Stimulated activated CD4-positive, alpha-beta T cell treated with anti-CD3 and anti-CD28 coated beads, Interleukin-12 subunit alpha, Interleukin-12 subunit beta, amount 100 ng/mL, for 48 hours (primary cell): ENCODE measurements around the gene DPYSL4.

Source experiments
- DNase-seq, 3 donors: peaks; one replicate each; pipeline ENCODE4 v3.0.0-alpha.2; 2020; ENCODE audit warnings: low read depth in 2 of 3, low spot score in 1 of 3

DPYSL4 gene

DNA sequence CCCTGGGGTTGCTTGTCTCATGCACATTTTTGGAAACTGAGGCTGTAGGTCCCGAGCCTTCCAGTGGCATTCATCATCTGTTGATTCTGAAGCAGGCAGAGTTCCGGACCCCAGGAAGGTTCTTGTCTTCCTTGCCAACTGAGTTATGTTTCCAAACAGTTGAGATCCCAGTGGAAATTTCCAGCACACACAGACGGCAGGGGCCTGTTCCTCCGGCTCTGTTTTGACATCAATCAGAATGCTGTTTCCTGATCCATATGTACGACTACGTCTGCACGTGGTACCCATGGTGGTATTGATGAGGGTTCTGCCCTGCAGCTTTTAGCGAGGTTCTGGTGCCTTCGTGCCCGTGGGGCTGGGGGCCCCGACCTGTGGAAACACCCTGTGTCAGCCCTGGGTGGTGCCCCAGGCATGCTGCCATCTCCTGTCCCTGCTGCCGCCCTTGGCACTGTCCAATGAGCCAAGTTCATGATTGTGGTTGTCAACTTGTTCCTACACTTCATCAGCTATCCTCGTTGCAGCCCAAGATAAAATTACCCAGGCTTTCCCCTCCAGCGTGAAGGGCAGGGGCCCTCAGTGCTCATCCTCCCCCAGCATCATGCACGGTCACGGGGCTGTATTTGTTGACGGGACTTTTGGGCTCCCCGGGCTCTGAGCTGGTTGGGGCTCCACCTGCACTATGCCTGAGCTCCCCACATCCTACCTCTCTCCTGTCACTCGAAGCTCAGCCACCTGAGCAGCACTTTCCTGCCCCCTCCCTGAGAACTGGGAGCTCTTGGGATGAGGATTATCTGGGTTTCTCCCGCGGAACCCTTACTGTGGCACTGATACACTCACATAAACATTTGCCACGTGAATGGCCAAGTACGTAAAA lies 7.8 kb upstream of the DPYSL4 start:
- no peak for DNase-seq

DNA sequence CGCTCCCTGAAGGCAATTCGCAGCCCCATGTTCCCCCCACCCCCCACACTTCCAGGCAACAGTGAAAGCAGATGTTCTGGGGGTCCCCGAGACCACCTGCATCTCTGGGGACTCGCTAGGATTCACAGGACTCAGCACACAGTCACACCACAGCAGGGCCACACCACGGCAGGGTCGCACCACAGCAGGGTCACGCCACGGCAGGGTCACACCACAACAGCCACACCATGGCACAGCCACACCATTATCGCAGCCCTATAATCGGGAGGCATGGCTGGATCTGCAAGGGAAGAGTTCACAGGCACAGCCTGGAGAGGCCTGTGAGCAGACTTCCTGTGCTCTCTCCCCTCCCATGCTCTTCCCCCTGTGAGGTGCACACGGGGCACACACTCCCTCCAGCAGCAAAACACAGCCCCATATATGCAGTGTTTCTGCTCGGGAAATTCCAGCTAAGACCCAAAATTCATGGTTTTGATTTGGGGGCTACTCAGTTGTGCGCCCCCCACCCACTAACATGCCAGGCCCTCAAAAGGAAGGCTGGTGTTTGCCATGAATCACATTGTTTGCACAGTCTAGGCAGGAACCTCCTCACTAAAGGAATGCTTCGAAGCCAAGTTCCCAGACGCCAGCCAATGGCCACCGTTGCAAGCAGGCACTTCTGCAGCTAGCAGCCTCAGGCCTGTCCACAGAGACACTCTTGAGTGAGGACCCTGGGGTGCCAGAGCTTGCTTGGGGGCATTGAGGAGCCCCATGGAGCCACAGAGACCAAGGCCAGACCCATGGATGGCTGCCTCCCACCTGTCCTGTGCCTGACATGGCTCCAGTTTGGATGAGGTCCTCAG lies 7.0 kb upstream of the DPYSL4 start:
- DNase-seq, result no peak

DNA sequence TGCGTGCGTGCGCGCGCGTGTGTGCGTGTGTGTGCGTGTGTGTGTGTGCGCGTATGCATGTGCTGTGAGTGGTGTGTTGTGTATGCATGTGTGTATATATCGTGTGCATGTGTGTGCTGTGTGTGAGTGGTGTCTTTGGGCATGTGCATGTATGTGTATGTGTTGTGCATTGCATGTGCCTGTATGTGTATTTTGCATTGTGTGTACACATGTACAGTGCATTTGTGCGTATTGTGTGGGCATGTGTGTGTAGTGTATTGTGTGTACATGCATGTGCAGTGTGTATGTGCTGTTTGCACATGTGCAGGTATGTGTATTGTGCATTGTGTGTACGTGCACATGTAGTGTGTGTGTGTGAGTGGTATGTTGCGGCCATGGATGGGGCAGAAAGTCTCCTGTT lies 6.0 kb upstream of the DPYSL4 start:
- no peak for DNase-seq

DNA sequence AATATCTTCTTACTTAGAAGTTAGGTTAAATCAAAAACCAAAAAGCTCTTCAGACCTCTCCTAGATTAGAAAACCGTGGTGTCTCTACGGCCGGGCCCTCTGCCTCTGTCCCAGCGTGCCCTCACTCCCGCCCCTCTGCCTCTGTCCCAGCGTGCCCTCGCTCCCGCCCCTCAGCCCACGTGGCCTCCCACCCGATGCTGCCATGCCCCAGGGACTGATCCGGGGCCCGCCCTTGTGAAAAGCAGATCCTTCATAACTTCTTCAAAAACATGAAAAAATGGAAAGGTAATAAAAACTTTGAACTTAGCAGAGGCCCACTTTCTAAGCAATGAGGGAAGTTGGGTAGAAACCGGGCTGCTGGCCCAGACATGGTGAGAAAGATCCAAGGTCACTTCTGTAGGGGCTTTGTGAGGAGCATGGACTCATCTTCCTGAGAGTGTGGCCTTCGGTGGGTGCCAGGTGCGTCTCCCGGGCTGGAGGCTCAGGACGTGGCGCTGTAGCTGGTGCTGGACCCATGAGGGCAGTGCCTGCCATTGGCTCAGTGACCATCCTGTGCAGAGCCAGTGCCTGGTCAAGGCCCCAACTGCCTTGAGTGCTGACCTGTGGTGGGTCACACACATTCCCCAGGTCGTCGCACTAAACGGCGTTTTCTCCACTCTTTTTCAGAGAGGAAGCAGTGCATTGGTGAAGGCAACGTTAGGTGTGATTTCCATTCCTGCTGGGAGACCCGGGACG lies 4.9 kb upstream of the DPYSL4 start:
- no peak for DNase-seq

DNA sequence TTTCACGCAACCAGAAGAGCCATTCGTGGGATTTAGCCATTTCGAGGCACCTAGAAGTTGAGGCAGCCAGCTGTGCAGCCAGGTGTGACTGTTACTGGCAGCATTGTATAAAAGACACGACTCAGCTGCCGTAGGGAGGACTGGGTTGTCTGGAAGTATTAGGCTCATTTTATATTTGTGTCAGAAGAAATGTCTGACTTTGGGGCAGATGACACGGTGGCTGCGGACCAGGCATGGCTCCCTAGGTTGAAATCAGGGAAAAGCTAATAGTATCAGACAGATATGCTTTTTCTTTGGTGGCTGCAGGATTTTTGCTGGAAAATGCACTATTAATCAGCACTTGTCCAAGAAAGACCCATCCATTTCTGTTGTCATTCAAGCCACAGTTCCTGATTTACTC lies 4.2 kb upstream of the DPYSL4 start:
- no peak for DNase-seq

DNA sequence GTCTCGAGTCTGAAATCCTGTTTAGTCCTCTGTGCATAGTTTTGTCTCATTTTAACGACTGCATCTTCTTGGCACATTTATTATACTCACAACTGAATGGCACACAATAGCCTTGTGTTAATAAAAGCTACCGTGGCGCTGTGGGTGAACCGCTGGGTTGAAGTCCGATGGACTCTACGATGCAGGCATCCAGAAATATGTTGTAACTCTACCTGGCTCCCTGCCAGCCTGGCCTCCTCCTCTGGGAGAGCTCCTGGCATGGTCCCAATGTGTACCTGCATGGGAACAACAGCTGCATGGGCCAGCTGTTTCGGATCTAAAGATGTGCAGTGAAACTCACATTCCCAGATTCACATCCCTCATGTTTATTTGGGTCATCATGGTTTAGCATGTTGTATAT lies 3.7 kb upstream of the DPYSL4 start:
- no peak for DNase-seq

DNA sequence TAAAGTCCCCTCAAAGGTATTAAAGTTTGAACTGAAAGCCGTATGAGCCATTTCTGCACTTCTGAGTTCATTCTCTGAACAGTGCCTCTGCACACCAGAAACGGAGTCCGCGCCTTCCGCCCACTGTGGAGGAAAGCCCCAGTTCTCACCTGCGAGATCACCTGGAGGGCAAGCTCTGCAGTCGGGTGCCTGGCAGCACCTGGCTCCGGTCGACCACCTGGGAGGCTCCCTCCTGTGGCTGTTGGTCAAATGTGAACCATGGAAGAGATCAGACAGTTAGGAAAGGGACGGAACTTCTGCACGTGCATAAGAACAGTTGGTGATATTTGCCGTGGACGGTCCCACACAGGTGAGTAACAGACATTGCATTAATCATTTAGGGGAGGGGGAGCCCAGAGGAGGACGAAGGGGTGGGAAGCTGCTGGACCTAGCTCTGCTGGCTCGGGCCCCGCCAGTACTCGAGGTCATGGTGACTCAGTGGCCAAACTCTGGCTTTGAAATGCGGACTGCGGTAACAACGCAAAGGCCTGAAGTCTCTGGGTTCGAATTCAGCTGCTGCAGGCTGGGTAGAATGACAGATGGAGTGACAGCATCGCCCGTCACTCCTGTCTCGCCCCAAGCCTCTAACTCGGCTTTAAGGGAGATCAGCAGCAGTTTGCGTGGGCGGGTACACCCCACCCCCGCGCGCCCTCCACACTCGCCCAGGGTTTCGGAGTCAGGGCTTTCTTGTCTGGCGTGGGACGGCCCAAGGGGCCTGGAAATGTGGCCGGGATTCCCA lies 1.7 kb upstream of the DPYSL4 start:
- DNase-seq, result no peak

DNA sequence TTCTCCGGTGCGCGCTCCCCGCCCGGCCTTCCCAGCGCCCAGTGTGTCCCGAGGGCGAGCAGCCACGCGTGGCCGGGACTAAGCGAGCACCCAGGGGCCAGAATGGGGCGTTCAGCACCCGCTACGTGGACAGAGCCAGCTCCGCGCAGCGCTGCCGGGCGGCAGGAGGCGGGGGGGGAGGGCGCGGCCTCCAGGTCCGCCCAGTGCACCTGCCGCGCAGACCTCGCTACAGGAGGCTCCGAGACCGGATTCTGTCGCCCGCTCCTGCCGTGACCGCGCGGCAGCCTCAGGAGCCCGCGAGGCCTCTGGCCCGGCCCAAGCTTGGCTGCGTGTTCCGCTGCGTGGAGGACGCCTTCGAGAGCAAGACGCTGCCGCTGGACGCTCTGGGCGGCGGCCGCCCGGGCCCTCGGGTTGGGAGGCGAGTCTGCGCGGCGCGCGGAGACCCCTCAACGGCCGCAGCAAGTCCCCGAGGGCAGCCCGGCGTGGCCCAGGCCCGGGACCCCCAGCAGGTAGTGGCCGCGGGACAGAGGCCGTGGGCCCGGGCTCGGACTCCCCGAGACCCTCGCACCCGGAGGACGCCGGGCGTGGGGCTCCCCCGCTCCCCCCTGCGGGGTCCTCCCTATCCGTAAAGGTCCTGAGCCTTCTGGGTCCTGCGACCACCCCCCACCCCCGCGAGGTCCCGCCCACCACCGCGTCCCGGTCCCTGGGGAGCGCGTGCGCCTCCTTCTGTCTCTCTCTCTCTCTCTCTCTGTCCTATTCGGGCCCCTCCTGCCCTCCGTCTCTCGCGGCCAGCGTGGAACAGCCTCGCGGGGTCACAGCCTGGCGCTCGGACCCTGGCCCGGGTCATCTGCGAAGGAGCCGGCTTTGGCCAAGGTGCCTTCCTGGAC lies 904 bp upstream of the DPYSL4 start:
- peak in 1 of 3 donors; percentile 20 for DNase-seq

DNA sequence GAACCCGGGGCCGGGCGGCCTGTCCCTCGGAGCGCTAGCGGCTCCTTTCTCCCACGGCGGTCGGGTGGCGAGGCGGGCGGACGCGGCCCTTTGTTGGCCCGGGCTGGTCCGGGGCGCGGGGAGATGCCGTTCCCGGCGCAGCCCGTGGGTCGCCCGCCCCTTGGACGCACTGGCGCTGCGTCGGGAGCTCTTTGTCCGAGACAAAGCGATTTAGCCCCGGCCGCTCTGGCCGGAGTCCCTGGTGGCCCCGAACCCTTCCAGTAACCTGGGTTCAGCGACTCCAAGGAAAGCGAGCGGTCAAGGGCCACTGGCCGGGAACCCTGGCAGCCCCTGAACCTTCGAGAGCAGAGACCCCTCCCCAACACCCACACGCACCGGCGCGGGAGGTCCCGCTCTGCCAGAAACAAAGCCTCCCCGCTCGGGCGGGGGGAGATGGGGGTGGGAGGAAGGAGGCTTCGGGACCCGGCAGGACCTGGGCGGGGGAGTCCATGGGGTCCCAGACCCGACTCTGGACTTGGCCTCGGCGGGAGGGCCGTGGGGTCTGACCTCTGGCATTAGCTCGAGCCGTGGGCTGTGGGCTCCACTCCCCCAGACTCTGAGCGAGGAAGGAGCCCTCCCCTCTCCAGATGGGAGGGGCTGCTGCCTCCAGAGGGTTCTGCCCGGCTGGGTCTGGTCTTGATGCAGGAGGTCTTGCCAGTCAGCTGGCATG lies 836 bp downstream of the DPYSL4 start:
- no peak for DNase-seq

DNA sequence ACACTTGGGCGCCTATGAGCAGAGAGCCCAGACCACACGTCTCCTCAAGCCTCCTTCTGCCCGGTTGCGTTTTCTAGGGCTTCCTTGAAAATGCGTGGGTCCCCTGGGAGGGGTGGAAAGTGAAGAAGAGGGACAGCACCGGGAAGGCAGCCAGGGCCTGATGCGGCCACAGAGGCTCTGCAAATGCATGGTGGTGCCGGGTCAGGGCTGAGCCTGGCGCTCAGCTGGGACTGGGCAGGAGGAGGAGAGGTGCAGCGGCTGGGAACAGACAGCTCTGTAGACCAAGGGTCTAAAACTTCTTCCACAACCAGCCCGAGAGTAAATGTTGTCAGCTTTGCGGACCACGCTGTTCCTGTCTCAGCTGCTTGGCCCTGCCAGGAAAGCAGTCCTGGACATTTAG lies 1.6 kb downstream of the DPYSL4 start:
- DNase-seq, result no peak

DNA sequence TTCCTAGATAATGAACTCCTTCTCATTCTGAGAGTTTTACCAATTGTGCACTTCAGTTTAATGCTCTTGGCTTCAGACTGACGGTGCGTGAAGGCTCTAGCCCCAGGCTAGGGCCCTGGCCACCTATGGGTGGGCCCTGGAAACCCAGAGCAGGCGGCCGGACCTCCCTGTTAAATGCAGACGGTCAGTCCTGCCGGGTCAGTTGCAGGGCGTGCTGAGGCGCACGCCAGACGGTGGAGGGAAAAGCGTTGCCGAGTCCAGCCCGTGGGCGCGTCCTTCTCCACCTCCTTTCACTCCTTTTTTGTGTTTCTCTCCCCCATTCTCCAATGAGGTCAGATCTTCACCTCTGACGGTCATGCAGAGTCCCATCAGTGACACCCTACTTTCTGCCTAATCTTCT lies 2.3 kb downstream of the DPYSL4 start:
- no peak for DNase-seq

DNA sequence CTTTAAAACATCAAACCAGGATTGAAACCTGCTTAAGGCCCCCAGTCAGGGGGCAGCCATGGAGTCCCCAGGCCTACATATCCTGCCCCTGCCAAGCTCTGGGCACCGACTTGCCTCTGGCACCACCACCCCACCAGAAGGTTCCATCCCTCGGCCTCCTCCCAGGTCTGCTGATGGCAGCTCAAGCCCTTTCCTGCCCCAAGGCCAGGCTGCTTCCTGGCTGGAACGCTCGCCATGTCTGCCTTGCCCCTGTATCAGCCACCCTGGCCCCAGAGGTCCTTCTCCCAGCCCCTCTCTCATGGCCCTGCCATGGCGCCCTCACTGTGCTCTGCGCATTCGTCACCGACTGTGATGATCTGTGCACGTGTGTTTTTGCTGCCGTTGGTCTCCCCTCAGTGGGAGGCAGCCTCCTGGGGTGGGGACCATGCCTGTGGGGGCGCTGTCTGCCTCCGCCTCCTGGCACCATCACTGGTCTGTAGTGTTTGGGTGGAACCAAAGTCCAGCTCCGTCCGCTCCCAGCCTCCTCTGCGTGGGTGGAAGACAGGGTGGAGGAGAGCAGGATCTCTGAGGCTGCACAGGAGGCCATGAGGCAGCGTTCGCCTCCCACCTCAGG lies 3.2 kb downstream of the DPYSL4 start:
- DNase-seq, result no peak

DNA sequence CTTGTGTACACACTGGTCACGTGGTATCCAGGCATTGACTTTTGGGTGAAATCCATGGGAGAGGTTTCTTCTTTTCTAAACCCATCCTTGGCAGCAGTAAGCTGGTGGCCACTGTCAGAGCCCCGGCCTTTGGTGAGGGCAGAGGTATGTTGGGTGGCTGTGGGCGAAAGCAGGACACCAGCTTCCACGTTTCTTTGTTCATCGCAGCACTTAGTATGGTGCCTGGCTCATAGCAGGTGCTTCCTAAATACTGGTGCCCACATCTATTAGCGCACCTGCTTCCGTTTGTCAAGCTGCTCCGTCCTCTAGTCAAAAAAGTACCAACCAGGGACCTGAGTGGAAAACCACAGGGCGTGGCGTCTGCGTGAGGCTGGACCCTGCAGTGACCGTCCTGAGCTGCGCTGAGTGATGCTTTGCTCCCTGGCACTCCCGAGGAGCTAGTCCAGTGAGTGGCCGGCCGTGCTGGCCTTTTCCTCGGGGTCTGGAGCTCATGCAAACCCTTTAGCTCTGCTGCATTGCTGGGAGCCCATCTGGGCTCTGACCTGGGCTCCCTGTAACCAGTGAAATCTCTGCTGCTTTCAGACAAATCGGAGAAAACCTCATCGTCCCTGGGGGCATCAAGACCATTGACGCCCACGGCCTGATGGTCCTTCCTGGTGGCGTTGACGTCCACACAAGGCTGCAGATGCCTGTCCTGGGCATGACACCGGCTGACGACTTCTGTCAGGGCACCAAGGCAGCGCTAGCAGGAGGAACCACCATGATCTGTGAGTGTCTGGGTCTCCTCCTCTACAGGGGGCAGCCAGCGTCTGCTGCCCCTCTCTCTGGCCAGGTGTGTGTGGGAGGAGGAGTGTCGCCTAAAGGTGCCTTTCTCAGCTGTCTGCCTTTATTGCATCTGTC lies 5.6 kb downstream of the DPYSL4 start:
- no peak for DNase-seq

DNA sequence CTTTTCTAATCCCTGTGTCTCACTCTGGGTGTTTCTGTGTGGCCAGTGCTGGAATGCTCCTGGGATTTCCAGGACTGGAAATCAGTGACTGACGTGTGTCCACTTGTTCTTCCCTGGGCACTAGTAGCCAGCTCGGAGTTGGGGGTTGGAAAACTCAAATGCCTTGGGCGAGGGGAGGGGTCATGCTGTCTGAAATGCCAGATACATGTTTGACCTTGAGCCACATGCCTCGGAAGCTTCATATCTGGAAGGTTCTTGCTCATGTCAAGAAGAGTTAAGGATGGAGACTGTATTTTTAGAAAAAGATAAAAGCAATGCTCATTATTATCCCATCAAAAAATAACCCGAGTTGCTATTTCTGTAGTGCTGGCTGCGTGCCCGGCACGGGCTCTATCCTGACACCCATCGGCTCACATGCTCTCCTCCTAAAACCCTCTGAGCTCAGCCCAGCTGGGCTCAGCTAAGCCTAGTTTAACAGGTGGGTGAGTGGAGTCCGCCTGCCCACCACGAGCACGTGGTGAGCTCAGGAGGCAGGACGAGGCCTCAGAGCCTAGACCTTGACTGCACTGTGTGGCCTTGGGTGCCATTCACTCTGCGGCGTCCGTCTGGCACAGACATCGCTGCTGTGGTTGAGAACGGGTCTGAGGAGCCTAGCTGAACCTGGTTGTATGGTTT lies 6.4 kb downstream of the DPYSL4 start:
- DNase-seq, result no peak

DNA sequence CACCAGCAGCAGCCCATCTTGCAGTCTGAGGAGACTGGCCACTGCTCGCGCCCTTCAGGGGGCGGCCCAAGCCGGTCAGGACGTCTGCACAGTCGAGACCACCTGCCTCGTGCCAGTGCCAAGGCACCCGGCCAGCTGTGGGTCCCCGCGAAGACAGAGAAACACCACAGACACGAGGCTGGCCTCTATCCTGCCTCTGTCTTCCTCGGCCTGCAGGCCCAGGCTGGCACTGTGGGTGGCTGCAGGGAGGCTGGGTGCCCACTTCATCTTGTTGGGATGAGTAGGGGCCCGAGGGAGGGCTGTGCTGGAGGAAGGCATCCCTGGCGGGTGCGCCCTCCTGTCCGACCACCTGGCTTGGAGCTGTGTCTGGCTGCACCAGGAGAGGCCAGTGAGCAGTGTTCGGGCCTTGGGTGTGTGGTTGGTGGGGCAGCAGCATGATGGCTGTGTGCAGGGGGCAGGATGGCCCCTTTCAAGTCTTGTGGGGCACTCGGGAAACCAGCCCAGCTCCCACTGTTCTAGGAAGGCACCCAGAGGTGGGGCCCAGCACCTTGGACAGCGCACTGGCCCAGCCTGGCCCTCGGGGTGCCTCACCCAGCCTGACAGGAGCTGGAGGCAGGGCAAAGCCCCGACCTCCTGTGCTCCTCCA lies 7.3 kb downstream of the DPYSL4 start:
- no peak for DNase-seq

DNA sequence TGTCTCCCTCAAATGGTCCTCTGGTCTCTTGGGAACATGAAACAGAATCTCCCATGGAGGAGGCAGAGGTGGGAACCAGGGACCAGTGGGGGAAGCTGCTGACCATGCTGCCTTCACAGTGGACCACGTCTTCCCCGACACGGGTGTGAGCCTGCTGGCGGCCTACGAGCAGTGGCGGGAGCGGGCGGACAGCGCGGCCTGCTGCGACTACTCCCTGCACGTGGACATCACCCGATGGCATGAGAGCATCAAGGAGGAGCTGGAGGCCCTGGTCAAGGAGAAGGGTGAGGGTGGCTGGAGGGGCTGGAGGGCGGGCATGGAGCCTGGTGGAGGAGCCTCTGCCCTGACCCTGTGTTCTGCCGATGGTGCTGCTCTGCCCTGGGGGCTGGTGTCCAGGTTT lies 8.0 kb downstream of the DPYSL4 start:
- DNase-seq, result no peak
